Suprapubic skin (tissue), 4 donors: Measurements from ENCODE around the gene CNTD1.

ENCODE experiments used
- POLR2A ChIP-seq, 2 donors: fragments of 450-650 bp; IDR thresholded peaks; one replicate each; pipeline ENCODE4 v1.6.1; 2017; ENCODE audit warnings: antibody characterized with exemption in 2 of 2, mild to moderate bottlenecking in 2 of 2, moderate library complexity in 2 of 2
- POLR2AphosphoS5 ChIP-seq, 3 donors: sonication (generic); formaldehyde crosslinking; IDR thresholded peaks; one replicate each; pipeline ENCODE4 v1.6.1; 2017; ENCODE audit warnings: antibody characterized with exemption in 3 of 3
- TF ChIP-seq, protein P1 (sequence below), 2 donors: fragments of 200-600 bp in 1 of 2; fragments of 450-650 bp in 1 of 2; sonication (generic) in 1 of 2; IDR thresholded peaks; one replicate each; pipeline ENCODE4 v1.5.1; 2016 to 2019; ENCODE audit warnings: antibody characterized with exemption in 2 of 2, mild to moderate bottlenecking in 1 of 2, moderate library complexity in 1 of 2

GRCh38 chr17:42779304-42779935 is 19.2 kb upstream of the CNTD1 start:
- TF ChIP-seq POLR2AphosphoS5 (IDR thresholded peaks at IDR 0.05) (no peak), POLR2A (IDR thresholded peaks at IDR 0.05) (no peak)
- TF ChIP-seq, protein P1, sequence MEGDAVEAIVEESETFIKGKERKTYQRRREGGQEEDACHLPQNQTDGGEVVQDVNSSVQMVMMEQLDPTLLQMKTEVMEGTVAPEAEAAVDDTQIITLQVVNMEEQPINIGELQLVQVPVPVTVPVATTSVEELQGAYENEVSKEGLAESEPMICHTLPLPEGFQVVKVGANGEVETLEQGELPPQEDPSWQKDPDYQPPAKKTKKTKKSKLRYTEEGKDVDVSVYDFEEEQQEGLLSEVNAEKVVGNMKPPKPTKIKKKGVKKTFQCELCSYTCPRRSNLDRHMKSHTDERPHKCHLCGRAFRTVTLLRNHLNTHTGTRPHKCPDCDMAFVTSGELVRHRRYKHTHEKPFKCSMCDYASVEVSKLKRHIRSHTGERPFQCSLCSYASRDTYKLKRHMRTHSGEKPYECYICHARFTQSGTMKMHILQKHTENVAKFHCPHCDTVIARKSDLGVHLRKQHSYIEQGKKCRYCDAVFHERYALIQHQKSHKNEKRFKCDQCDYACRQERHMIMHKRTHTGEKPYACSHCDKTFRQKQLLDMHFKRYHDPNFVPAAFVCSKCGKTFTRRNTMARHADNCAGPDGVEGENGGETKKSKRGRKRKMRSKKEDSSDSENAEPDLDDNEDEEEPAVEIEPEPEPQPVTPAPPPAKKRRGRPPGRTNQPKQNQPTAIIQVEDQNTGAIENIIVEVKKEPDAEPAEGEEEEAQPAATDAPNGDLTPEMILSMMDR (IDR thresholded peaks at IDR 0.05), result no peak
